Measurements from ENCODE around the gene UBR2.

- TF ChIP-seq CREB1 (IDR thresholded peaks at IDR 0.05) (no peak), CREB1 (CRISPR knock-in tag; IDR thresholded peaks at IDR 0.05) (no peak), HLTF (IDR thresholded peaks at IDR 0.05) (no peak), ZNF232 (CRISPR knock-in tag; IDR thresholded peaks at IDR 0.05) (no peak), NFXL1 (CRISPR knock-in tag; IDR thresholded peaks at IDR 0.05) (no peak), PML (IDR thresholded peaks at IDR 0.05; ENCODE audit: low read length) (no peak)
These were observed 8.7 kb downstream of the UBR2 start for GRCh38 chr6:42572523-42572922.
